HG03280 (cell line): ENCODE results near the gene ATP6V1E1.
"Not testable (repeated sequence)": the region's sequence is repeated elsewhere in the genome, so short reads cannot be mapped to it uniquely, and the experiment has no call there.

Experiments used
- ATAC-seq: cut with Tn5 transposase; IDR thresholded peaks from one replicate; pipeline ENCODE4 v1.9.1; 2021; ENCODE audit warnings: mild to moderate bottlenecking, moderate library complexity; ENCODE audit not compliant: unreplicated experiment

Gene ATP6V1E1

DNA sequence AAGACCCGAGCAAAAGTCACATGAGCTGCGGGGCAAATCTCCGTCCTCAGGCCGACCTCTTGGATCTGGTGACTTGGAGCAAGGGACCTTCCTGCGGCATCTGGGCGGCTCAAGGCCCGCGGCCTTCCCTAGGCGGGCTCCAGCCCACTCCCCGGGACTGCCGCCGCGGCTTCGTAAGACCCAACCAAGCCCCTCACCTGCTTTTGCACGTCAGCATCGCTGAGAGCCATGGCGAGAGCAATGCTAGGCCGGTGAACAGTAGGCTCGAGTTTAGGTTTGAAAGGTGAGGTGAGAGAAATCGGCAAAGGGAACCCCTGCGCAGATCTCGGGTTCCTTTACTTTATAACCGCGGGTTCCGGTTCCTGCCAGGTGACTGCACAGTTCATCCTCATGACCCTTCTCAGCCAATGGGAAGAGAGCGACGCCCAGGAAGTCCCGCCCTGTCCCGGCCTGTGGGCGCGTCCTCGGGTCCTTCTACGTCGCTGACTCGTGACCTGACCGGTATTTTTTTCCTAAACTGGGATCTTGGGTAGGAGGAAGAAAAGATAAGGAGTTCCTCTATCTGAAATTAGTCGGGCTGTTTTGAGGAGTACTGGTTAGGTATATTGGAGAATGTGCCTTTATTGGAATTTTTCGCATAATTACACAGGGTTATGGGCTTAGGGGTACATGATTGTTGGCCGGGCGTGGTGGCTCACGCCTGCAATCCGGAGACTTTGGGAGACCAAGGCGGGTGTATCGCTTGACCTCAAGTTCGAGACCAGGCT is at the start of gene ATP6V1E1:
ATP6V1E1 (minus strand) TSS at position 344 of the 767 bp plus-strand sequence; CDS start at position 230, 114 bp downstream.
- ATAC-seq = peak; percentile 99

DNA sequence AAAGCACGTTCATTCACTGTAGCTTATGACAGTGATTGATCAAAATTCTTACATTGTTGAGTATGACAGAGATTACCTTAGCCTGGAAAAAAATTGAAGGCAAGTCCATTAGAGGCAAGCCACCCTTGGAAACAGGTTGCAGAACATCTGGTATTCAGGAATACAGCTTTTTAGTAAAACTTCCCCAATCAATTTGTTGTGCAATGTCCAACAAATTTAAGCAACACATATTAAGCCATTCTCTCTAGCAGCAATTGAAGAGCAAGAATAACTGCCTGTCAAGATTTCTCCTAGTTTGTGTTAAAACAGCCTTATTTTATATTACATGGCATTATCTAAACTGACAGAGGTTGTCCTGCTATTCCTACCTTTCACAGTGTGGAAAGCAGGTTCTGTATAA is 47.0 kb upstream of the ATP6V1E1 start:
- no peak for ATAC-seq

DNA sequence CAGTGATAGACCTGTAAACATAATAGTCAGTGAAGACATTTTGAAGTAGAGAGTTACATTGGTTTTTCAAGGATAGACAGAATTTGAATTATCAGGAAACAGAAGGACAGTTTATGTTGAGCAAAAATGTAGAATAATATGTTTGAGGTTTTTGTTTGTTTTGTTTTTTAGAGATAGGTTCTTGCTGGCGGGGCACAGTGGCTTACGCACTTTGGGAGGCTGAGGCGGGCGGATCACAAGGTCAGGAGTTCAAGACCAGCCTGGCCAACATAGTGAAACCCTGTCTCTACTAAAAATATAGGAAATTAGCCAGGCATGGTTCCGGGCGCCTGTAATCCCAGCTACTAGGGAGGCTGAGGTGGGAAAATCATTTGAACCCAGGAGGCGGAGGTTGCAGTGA is 45.6 kb upstream of the ATP6V1E1 start:
- ATAC-seq = no peak

DNA sequence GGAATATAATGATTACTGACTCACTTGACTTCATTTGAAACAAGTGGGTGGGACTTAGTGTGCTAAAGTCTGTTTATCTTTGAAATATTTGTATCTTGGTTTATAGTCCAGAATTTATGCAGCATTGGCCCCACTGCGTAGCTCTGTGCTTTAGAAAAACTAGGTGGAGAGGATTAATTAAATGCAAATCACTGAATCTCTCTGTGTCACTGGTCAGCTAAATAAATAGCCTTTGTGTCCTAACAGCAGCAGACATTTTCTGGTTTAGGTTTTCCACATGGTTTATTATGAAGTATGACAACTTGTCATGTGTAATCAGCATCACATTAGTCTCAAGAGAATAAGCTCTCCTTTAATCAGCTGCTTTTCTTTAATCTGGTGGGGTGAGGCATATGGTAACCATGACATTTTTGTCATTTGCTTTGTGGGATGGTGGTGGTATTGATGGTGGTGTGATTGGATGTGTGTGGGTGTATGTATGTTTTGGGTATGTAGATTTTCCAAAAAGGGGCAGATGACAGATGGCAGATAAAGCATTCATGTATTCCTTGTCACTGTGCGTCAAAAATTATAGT is 44.0 kb upstream of the ATP6V1E1 start:
- no peak for ATAC-seq

DNA sequence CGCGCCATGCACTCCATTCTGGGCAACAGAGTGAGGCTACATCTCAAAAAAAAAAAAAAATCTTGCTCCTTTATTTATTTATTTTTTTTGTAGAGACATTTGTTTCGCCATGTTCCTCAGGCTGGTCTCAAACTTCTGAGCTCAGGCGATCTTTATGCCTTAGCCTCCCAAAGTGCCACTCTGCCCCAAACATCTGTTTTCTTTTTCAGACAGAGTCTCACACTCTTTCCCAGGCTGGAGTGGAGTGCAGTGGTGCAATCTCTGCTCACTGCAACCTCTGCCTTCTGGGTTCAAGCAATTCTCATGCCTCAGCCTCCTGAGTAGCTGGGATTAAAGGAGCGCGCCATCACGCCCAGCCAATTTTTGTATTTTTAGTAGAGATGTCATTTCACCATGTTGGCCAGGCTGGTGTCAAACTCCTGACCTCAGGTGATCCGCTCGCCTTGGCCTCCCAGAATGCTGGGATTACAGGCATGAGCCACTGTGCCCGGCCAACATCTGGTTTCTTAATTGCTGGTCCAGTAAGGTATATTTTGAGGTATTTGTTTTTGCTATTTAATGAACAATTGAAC is 43.1 kb upstream of the ATP6V1E1 start:
- ATAC-seq = not testable (repeated sequence)

DNA sequence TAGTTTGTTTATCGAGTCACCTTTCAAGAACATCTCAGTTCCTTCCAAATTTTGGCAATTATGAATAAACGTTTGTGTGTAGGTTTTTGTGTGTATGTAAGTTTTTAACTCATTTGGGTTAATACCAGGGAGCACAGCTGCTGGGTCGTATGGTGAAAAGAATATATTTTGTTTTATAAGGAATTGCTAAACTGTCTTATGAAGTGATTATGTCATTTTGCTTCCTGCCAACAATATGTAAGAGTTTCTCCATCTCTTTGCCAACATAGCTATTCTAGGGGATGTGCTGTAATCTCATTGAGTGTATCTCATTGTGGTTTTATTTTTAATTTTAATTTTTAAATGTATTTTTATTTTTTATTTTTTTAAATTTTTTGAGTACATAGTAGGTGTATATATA is 37.3 kb upstream of the ATP6V1E1 start:
- no peak for ATAC-seq

DNA sequence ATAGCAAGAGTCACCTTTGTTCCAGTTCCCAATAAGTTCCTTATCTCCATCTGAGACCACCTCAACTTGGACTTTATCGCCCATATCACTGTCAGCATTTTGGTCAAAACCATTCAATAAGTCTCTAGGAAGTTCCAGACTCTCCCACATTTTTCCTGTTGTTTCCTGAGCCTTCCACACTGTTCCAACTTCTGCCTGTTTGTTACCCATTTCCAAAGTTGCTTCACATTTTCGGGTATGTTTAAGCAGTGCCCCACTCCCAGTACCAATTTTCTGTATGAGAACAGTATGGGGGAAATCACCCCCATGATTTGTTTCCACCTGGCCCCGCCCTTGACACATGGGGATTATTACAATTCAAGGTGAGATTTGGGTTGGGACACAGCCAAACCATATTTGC is 36.7 kb upstream of the ATP6V1E1 start:
- ATAC-seq = no peak

DNA sequence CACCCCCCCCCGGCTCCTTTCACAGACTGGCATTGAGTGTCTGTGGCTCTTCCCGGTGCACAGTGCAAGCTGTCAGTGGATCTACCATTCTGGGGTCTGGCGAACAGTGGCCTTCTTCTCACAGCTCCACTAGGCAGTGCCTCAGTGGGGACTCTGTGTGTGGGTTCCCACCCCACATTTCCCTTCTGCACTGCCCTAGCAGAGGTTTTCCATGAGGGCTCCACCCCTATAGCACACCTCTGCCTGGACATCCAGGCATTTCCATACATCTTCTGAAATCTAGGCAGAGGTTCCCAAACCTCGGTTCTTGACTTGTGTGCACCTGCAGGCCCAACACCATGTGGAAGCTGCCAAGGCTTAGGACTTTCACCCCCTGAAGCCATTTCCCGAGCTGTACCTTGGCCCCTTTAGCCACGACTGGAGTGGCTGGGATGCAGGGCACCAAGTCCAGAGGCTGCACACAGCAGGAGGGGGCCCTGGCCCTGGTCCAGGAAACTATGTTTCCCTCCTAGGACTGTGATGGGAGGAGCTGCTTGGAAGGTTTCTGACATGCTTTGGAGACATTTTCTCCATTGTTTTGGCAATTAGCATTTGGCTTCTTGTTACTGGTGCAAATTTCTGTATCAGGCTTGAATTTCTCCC is 36.0 kb upstream of the ATP6V1E1 start:
- no peak for ATAC-seq

DNA sequence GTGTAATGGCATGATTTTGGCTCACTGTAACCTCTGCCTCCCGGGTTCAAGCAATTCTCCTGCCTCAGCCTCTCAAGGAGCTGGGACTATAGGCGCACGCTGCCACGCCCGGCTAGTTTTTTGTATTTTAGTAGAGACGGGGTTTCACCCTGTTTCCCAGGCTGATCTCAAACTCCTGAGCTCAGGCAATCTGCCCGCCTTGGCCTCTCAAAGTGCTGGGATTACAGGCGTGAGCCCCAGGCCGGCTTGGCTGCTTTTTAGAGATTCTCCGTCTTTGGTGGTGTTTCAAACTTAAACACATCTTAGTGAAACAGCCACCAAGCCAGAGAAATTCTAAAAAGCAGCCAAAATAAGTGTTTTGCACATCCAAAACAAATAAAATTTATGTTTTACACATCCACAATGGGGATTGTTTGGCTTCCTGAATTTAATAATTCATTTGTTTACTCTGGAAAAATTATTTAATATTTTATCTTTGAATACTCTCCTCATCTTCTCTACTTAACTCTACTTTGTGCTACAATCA is 28.4 kb upstream of the ATP6V1E1 start:
- ATAC-seq = no peak

DNA sequence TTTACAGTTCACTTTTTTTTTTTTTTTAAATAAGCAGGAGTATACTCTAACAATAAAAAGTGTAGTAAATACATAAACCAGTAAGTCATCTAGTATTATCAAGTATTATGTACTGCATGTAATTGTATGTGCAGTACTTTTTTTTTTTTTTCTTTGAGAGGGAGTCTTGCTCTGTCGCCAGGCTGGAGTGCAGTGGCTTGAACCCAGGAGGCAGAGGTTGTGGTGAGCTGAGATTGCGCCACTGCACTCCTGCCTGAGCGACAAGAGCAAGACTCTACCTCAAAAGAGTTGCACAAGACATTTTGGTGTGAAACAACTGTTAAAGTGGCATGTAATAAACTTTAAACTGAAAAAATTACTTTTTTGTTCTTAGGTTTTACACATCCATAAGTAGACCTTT is 26.7 kb upstream of the ATP6V1E1 start:
- no peak for ATAC-seq

DNA sequence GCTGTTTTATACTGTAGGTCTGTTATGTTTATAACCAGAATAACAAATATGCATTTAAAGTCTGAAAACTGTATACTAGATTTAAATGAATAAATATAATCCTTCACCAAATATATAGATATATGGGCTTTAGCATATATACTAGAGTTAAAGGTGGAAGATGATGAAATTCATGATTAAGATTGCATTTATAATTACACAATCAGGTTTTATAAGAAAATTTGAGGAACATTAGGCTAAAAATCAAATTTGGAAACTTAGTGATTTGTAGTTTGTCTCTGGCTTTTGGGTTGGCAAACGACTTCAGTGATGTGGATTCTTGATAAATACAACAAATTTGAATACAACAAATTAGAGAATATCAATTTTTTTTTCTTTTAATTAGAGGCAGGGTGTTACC is 20.0 kb upstream of the ATP6V1E1 start:
- no peak for ATAC-seq

DNA sequence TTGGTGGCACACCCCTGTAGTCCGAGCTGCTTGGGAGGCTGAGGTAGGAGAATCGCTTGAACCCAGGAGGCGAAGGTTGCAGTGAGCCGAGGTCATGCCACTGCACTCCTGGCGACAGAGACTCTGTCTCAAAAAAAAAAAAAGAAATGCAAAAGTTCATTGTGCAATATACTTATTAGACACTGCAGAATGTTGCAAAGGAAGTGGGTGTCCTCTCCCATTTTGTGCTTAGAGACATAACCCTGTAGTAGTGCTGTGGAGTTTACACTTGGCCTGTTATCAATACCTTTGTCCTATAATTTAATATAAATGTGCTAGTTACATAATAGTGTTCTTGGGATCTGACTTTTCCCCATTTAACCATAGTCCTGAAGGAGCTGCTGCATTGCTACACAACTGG is 19.4 kb upstream of the ATP6V1E1 start:
- ATAC-seq = no peak

DNA sequence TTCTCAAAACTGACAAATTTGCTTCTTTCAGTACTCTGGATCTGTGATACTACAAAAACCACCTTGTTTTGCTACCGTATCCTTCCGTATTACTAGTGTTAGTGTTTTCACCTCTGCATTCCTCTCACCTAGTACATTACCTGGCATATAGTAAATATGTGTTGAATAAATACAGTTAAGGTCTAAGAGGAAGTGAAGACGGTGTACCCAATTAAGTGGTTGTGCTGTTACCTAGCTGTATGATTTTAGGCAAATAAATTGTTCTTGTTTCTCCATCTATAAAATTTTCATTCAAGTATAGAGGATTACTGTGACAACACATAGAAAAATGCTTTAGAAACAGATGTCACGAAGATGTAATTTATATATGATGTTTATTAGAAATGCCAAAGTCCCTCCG is 18.9 kb upstream of the ATP6V1E1 start:
- ATAC-seq = no peak

DNA sequence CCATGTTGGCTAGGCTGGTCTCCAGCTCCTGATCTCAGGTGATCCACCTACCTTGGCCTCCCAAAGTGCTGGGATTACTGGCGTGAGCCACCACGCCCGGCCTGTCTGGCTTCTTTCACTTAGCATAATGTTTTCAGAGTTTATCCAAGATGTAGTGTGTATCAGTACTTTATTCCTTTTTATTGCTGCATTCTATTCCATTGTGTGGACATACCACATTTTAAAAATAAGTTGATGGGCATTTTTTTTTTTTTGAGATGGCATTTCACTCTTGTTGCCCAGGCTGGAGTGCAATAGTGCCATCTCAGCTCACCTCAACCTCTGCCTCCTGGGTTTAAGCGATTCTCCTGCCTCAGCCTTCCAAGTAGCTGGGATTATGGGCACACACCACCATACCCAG is 13.8 kb upstream of the ATP6V1E1 start:
- not testable (repeated sequence) for ATAC-seq

DNA sequence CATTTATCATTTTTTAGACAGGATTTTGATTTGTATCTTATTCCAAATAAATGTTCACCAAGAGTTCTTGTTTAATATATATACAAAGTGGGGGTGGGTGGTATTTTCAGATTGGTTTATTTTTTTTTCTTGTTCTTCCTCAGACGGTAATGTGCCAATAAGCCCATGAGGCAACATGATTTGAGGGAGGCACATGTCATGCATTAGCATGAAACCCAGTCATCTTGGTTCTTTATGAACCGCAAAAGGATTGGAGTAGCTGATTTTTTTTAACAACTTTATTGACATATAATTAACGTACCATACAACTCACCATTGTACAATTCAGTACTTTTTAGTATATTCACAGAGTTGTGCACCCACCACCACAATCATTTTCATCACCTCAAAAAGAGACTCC is 12.7 kb upstream of the ATP6V1E1 start:
- no peak for ATAC-seq

DNA sequence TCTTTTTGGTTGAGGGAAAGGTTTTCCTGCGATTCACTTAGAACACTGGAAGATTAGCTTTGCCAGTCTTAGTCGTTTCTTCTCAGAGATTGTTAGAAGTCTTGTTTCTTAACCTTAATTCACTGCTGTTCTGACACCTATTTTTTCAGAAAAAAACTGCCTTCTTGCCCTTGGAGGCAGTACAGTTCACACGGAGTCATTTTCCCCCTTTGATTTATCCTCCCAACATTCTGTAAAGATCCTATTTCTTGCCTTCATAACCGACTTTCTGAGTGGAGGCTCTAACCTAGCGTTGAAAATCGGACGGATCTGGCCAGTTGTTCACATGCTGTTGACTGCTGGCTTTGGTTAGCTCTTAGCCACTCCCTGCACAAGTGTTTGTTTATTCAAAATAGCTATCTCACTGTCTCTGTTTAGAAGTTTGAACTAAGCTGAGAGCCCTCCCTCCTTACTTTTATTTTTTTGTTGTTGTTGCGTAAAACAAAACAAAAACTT is 10.7 kb upstream of the ATP6V1E1 start:
- ATAC-seq = no peak

DNA sequence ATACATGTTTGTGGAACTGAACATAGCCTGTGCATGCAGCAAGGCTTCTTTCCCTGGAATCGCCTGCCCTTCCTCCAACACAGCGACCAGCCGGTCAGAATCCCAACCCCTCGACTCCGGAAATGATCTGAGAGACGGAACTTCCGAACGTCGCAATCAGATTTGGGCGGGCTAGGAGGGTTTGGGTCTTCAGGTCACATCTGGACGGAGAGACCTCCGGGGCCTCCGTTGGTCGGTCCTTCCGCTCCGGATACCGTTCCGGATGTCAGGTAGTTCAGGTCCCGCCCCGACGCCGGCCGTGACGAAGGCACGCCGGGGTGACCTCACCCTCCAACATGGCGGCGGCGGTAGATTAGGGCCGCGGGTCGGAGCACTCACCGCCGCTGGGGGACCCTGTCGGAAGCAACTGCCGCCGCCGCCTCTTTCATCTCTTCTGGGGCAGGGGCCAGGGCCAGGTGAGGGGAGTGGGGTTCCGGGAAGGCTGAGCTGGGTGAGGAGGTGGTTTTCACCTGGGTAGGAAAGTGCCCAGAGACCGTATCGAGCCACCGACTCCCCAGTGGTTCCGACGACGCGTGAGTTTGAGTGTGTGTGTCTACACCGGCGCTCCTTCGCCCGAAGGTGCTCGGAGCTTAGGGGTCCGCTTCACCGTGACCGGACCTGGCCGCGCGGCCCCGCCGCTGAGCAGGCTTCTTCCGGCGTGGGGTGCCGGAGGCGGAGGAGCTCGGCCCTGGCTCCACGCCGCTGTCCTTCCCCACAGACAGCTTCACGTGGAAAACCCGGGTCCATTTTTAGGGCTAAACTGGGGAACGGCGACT is 10.1 kb upstream of the ATP6V1E1 start, which contains the start of gene BCL2L13:
BCL2L13 (plus strand) TSS at position 326 of the 815 bp plus-strand sequence. CDS start 16,955 bp downstream, outside the sequence.
- peak; percentile 92 for ATAC-seq

DNA sequence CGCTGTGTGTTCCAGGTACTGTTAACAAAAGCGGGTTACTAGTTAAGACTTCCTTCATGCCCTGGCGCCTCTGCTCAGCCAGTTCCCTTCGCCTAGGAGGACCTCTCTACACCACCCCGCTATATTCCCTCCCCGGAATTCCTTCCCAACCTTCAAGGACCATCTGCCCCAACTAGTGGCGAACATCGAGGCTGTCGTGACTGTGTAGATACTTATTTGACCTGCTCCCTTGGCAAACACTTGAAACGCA is 9.6 kb upstream of the ATP6V1E1 start:
- ATAC-seq = peak; percentile 10

DNA sequence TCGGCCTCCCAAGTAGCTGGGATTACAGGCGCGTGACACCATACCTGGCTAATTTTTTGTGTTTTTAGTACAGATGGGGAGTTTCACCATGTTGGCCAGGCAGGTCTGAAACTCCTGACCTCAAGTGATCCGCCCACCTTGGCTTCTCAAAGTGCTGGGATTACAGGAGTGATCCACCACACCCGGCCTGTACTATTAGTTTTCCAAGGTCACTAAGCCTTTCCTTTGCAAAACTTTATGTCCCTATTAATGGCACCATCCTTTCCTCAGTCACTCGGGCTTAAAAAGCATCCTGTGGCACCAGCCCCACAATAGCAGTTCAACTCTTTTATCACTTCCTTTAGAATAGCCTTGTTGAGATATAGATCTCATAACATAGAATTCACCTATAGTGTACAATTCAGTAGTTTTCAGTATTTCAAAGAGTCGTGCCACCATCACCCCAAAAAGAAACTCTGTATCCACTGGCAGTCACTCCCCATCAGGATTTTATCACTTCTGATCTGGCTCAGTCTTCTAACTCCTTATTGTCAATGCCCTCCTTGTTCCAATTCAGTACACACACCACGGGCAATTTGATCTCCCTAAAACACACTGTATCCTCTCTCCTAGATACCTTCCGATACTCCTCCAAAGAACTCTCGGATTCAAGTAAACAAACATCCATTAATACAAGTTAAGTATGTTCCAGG is 9.1 kb upstream of the ATP6V1E1 start:
- ATAC-seq = no peak

DNA sequence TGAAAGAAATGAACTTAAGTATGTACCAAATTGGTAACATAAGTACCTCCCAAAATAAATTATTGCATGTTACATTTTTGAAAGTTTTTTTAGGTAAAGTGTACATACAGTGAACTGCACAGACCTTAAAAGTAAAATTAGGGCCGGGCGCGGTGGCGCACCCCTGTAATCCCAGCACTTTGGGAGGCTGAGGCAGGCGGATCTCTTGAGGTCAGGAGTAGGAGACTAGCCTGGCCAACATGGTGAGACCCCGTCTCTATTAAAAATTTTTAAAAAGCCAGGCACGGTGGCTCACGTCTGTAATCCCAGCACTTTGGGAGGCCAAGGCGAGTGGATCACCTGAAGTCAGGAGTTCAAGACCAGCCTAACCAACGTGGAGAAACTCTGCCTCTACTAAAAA is 8.3 kb upstream of the ATP6V1E1 start:
- ATAC-seq = not testable (repeated sequence)
